ENCODE data around the gene SYT6.

SYT6 gene

GRCh38 chr1:114153261-114154145 lies at the start of gene SYT6:
SYT6 (minus strand) TSS chr1:114153869; CDS start chr1:114153772, 97 bp downstream.
- DNase-seq (ENCODE audit: low spot score): no peak

GRCh38 chr1:114201486-114201885 lies 47.8 kb upstream of the SYT6 start:
- DNase-seq (ENCODE audit: low spot score): no peak

GRCh38 chr1:114199017-114199594 lies 45.4 kb upstream of the SYT6 start:
- no peak for DNase-seq (ENCODE audit: low spot score)

GRCh38 chr1:114196992-114197907 lies 43.6 kb upstream of the SYT6 start:
- DNase-seq (ENCODE audit: low spot score): no peak

- no peak for DNase-seq (ENCODE audit: low spot score)
Measured at GRCh38 chr1:114195819-114196218, 42.1 kb upstream of the SYT6 start.

GRCh38 chr1:114192328-114192727 lies 38.7 kb upstream of the SYT6 start:
- no peak for DNase-seq (ENCODE audit: low spot score)

- DNase-seq (ENCODE audit: low spot score): no peak
Measured at GRCh38 chr1:114189398-114189797, 35.7 kb upstream of the SYT6 start.

- DNase-seq (ENCODE audit: low spot score): no peak
Measured at GRCh38 chr1:114181356-114181755, 27.7 kb upstream of the SYT6 start.

GRCh38 chr1:114180742-114181141 lies 27.1 kb upstream of the SYT6 start:
- DNase-seq (ENCODE audit: low spot score): no peak

- no peak for DNase-seq (ENCODE audit: low spot score)
Measured at GRCh38 chr1:114178936-114179335, 25.3 kb upstream of the SYT6 start.

GRCh38 chr1:114177282-114177681 lies 23.6 kb upstream of the SYT6 start:
- DNase-seq (ENCODE audit: low spot score): no peak

- DNase-seq (ENCODE audit: low spot score): no peak
Measured at GRCh38 chr1:114176366-114176765, 22.7 kb upstream of the SYT6 start.

- no peak for DNase-seq (ENCODE audit: low spot score)
Measured at GRCh38 chr1:114173680-114174079, 20.0 kb upstream of the SYT6 start.

- no peak for DNase-seq (ENCODE audit: low spot score)
Measured at GRCh38 chr1:114169509-114169908, 15.8 kb upstream of the SYT6 start.

- no peak for DNase-seq (ENCODE audit: low spot score)
Measured at GRCh38 chr1:114167226-114167625, 13.6 kb upstream of the SYT6 start.

GRCh38 chr1:114164840-114165543 lies 11.3 kb upstream of the SYT6 start:
- DNase-seq (ENCODE audit: low spot score): no peak

GRCh38 chr1:114159941-114160340 lies 6.3 kb upstream of the SYT6 start:
- no peak for DNase-seq (ENCODE audit: low spot score)

GRCh38 chr1:114157275-114157660 lies 3.6 kb upstream of the SYT6 start:
- DNase-seq (ENCODE audit: low spot score): no peak

- no peak for DNase-seq (ENCODE audit: low spot score)
Measured at GRCh38 chr1:114156538-114157274, 3.0 kb upstream of the SYT6 start.

- no peak for DNase-seq (ENCODE audit: low spot score)
Measured at GRCh38 chr1:114155706-114156105, 2.0 kb upstream of the SYT6 start.

GRCh38 chr1:114154963-114155322 lies 1.3 kb upstream of the SYT6 start:
- no peak for DNase-seq (ENCODE audit: low spot score)

Data from hepatic stellate cell (primary cell).